GM19193 (cell line): ENCODE measurements around the gene ZMYM4.

ENCODE experiments used
- POLR2A ChIP-seq: IDR thresholded peaks from 4 replicates; pipeline ENCODE4 v1.6.1; 2011; ENCODE audit not compliant: insufficient read depth, insufficient read length; ENCODE audit errors: extremely low read depth

The ZMYM4 gene

DNA sequence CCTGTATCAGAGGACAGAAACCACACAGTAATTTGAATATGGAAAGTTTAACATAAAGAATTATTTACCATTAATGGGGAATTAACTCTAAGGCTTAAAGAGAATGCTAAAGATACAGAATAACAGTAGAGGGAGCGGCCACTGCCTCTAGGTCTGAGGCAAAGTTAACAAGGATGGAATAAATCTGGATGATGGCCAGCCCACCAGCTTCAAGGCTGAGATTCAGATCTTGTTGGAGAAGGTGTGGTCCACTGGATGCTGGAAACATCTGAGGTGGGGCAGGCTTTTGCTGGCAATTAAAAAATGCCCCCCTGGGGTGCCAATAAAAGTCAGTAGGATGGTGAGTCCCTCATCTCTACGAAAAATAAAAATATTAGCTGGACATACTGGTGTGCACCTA, 29.4 kb downstream of the ZMYM4 start:
- no peak for TF ChIP-seq POLR2A

- TF ChIP-seq POLR2A, result no peak
Observed at GRCh38 chr1:35298464-35298863, 30.0 kb downstream of the ZMYM4 start.

- TF ChIP-seq POLR2A, result no peak
Observed at GRCh38 chr1:35300376-35300775, 31.9 kb downstream of the ZMYM4 start.

- no peak for TF ChIP-seq POLR2A
Observed at GRCh38 chr1:35301674-35302392, 33.3 kb downstream of the ZMYM4 start.

- TF ChIP-seq POLR2A, result no peak
Observed at GRCh38 chr1:35305383-35305782, 36.9 kb downstream of the ZMYM4 start.

- TF ChIP-seq POLR2A, result no peak
Observed at GRCh38 chr1:35315649-35316048, 47.1 kb downstream of the ZMYM4 start.

DNA sequence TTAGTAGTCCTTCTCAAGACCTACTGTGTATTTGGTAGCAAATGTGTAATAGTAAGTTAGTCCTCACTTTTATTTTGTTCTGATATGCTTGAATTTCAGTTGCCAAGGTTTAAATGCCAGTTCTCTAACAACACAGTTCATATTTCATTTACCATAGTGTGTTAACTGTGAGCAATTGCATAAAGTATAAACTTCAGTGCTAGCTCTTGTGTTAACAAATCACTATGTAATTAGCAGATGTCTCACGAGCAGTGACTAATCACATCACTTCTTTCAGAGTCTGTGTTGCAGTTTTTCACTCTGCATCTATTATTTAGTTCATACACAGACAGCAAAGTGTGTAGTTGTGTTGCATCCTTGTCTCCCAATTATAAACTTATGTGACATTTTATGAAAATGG, 47.8 kb downstream of the ZMYM4 start:
- TF ChIP-seq POLR2A, result no peak

DNA sequence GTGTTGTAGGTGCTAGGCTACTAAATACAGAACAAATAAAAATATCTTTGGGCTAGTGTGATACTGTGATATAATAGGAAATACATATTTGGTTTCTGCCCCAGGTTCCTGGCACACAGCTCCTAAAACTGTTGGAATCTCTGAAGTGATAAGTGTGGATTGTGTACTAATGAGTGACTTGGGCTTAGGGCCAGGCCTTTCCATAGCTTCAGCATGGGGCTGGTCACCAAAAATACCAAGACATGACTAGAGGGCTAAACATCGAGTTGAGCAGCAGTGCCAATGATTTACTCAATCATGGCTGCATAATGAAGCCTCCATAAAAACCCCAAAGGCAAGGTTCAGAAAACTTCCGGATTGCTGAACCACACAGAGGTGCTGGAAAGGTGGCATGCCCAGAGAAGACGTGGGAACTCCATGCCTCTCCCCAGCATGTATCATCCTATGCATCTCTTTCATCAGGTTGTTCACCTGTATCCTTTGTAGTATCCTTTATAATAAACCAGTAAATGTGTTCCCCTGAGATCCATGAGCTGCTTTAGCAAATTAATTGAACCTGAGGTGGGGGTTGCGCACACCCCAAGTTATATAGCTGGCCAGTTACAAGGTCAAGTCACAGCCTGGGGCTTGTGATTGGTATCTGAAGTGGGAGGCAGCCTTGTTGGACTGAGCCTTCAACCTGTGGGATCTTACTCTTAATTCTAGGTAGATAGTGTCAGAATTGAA, 51.6 kb downstream of the ZMYM4 start:
- TF ChIP-seq POLR2A, result no peak

- TF ChIP-seq POLR2A, result no peak
Observed at GRCh38 chr1:35320937-35321336, 52.4 kb downstream of the ZMYM4 start.

- TF ChIP-seq POLR2A, result no peak
Observed at GRCh38 chr1:35324486-35324885, 56.0 kb downstream of the ZMYM4 start.

DNA sequence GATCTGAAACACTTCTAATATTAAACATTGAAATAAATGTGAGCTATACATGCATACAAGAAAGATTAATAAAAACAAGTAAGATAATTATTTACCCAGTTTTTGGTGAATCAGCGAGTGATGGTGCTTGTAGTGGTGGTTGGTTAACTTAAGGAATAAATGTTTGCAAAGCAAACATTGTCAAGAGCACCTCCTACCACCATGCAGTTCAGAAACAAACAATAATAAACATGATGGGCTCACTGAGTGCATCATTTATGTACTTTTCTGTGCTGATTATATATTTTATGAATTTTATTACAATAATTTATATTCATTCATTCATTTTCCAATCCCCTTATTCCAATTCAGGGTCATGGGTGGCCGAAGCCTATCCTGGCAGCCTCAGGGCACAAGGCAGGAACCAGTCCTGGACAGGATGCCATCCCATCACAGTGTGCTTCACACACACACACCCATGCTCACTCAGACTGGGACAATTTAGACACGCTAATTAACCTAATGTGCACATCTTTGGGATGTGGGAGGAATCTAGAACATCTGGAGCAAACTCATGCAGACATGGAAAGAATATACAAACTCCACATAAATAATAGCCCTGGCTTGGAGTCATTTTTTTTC, 57.8 kb downstream of the ZMYM4 start:
- no peak for TF ChIP-seq POLR2A

GRCh38 chr1:35334485-35334884, 66.0 kb downstream of the ZMYM4 start:
- no peak for TF ChIP-seq POLR2A

- TF ChIP-seq POLR2A, result no peak
Observed at GRCh38 chr1:35340519-35340918, 72.0 kb downstream of the ZMYM4 start.

DNA sequence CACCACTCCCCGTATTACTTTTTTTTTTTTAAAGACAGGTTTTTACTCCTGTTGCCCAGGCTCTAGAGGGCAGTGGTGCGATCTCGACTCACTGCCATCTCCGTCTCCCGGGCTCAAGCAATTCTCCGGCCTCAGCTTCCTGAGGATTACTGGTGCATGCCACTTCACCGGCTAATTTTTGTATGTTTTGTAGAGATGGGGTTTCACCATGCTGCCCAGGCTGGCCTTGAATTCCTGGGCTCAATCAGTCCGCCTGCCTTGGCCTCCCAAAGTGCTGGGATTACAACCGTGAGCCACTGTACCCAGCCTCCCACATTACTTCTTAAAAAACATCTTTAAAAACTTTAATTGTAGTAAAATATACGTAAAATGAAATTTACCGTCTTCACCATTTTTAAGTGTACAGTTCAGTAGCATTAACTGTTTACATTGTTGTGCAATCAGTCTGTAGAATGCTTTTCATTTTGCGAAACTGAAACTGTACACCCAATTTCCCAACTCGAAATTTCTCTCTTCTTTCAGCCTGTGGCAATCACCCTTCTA, 77.0 kb downstream of the ZMYM4 start:
- TF ChIP-seq POLR2A, result no peak

DNA sequence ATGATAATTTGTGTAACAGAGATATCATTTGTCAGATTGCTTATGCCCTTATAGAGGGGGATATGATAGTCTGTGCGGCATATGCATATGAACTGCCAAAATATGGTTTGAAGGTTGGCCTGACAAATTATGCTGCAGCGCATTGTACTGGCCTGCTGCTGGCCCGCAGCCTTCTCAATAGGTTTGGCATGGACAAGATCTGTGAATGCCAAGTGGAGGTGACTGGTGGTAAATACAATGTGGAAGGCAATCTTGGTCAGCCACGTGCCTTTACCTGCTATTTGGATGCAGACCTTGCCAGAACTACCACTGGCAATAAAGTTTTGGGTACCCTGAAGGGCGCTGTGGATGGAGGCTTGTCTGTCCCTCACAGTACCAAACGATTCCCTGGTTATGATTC, 82.4 kb downstream of the ZMYM4 start:
- no peak for TF ChIP-seq POLR2A

DNA sequence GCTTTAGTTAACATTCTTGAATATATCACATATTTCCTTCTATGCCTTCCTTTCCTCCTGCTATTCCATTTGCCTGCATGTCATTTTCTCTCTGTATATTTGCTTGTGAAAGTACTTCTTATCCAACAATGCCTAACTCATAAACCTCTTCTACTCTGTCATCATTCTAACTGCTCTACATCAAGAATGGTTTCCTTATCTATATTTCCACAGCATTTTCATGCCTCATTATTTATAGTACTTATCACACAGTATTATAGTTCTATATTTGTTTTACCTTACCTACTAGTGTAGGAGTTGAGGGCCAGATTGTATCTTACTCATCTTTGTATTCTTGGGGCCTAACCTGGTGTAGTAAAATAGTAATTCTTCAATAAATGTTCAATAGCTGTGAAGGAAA, 91.5 kb downstream of the ZMYM4 start:
- no peak for TF ChIP-seq POLR2A
